ENCODE data around the gene FAM3A. TPM values are rescaled to one million over a fixed set of nuclear protein-coding genes. Genes with fewer than 3 reads are reported as not detected.

The FAM3A gene
- total and polyA plus RNA-seq, 2 experiments from 2014 or later, result 35.7 to 43.6 TPM

DNA sequence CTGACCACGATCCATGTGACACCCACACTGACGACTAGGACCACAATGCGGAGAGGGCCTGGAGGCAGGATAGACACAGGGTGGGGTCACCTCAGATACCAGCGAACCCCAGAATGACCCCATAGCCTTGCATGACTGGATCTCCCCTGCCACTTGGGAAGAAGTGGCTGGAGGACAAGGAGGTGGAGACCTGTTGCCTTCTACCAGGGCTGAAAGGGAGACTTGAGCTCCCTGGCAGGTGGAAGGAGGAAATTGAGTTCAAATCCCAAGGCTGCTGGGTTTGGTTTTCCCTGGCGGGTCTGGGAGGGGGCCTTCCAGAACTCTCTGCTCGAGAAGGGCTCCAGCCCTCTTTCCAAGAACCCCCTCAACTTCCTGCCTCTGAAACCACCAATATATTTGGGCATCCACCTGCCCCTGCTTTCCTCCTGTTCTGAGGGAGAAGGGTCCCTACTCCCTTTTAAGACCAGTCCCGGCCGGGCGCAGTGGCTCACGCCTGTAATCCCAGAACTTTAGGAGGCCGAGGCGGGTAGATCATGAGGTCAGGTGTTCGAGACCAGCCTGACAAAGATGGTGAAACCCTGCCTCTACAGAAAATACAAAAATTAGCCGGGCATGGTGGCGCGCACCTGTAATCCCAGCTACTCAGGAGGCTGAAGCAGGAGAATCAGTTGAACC is 3.0 kb downstream of the FAM3A start:
- no peaks in the 10 kb centered on the region; the same call in 1 of the 2 replicates for H3F3A ChIP-seq (ENCODE audit: insufficient read depth)
- no peak for DNase-seq
- no peaks in the 10 kb centered on the region for H3K36me3 ChIP-seq (ENCODE audit: low read depth)
- no peak overlapping the region for H3K4me2 ChIP-seq (ENCODE audit: unreplicated experiment)
- in situ Hi-C loops (cut with MboI), result no loop called here
- peaks cover 15% of the 10 kb centered on the region for H3K79me2 ChIP-seq (ENCODE audit: insufficient read depth)
- no peaks in the 10 kb centered on the region for H3K27me3 ChIP-seq (replicated peaks; ENCODE audit: insufficient read depth)
- H3K9me3 ChIP-seq (ENCODE audit: low read depth), result no peaks in the 10 kb centered on the region
- WGBS, 2 experiments (ENCODE audit: low coverage in 1 of 2, low lambda C conversion rate in 2 of 2, missing lambda C conversion rate in 2 of 2), result 99 to 100% methylated on average over 8 to 12 of the region's 16 CpGs
- no peak overlapping the region for H3K9ac ChIP-seq
- H2AFZ ChIP-seq, result no peak overlapping the region
- H3K27ac ChIP-seq, result no peak overlapping the region
- H3K4me3 ChIP-seq, result no peak overlapping the region
- no peak for TF ChIP-seq EZH2phosphoT487 (IDR thresholded peaks at IDR 0.05; ENCODE audit: insufficient read depth, low read depth)
- TF ChIP-seq EZH2 (IDR thresholded peaks at IDR 0.05; ENCODE audit: insufficient read depth, poor library complexity, severe bottlenecking), result no peak
- H4K20me1 ChIP-seq (ENCODE audit: insufficient read depth), result no peaks in the 10 kb centered on the region
- no peaks in the 10 kb centered on the region for H3K4me1 ChIP-seq (ENCODE audit: insufficient read depth)
- no peaks in the 10 kb centered on the region for H3K9me2 ChIP-seq (ENCODE audit: insufficient read depth)

- TF ChIP-seq EZH2 (IDR thresholded peaks at IDR 0.05; ENCODE audit: insufficient read depth, poor library complexity, severe bottlenecking) (no peak), EZH2phosphoT487 (IDR thresholded peaks at IDR 0.05; ENCODE audit: insufficient read depth, low read depth) (no peak)
- in situ Hi-C loops (cut with MboI), result no loop called here
- Histone ChIP-seq H3F3A (ENCODE audit: insufficient read depth) (no peaks in the 10 kb centered on the region; the same call in 1 of the 2 replicates), H3K36me3 (ENCODE audit: low read depth) (no peaks in the 10 kb centered on the region), H3K4me3 (no peak overlapping the region), H3K27me3 (replicated peaks; ENCODE audit: insufficient read depth) (no peaks in the 10 kb centered on the region), H2AFZ (no peak overlapping the region), H3K27ac (no peak overlapping the region), H4K20me1 (ENCODE audit: insufficient read depth) (no peaks in the 10 kb centered on the region), H3K9me3 (ENCODE audit: low read depth) (no peaks in the 10 kb centered on the region), H3K4me1 (ENCODE audit: insufficient read depth) (no peaks in the 10 kb centered on the region), H3K9ac (no peak overlapping the region), H3K79me2 (ENCODE audit: insufficient read depth) (peaks cover 15% of the 10 kb centered on the region), H3K9me2 (ENCODE audit: insufficient read depth) (no peaks in the 10 kb centered on the region), H3K4me2 (ENCODE audit: unreplicated experiment) (no peak overlapping the region)
- WGBS, 2 experiments (ENCODE audit: low coverage in 1 of 2, low lambda C conversion rate in 2 of 2, missing lambda C conversion rate in 2 of 2), result 81 to 87% methylated on average over 3 to 10 of the region's 12 CpGs
- DNase-seq, result no peak
Measured at GRCh38 chrX:154511761-154512160, 4.3 kb downstream of the FAM3A start.

GRCh38 chrX:154509455-154509854 is 6.6 kb downstream of the FAM3A start:
- H3K9me3 ChIP-seq (ENCODE audit: low read depth), result no peaks in the 10 kb centered on the region
- H3K79me2 ChIP-seq (ENCODE audit: insufficient read depth), result 0 out of 2 replicates have a peak, but pooled peaks cover under 1% of the 10 kb centered on the region
- H3K36me3 ChIP-seq (ENCODE audit: low read depth), result no peaks in the 10 kb centered on the region
- H3K27me3 ChIP-seq (replicated peaks; ENCODE audit: insufficient read depth), result no peaks in the 10 kb centered on the region
- TF ChIP-seq EZH2 (IDR thresholded peaks at IDR 0.05; ENCODE audit: insufficient read depth, poor library complexity, severe bottlenecking) (no peak), EZH2phosphoT487 (IDR thresholded peaks at IDR 0.05; ENCODE audit: insufficient read depth, low read depth) (no peak)
- no peak overlapping the region for H3K4me2 ChIP-seq (ENCODE audit: unreplicated experiment)
- H4K20me1 ChIP-seq (ENCODE audit: insufficient read depth), result no peaks in the 10 kb centered on the region
- H3K27ac ChIP-seq, result no peak overlapping the region
- in situ Hi-C loops (cut with MboI), result no loop called here
- no peak overlapping the region for H3K4me3 ChIP-seq
- no peak overlapping the region for H3K9ac ChIP-seq
- no peak overlapping the region for H2AFZ ChIP-seq
- peaks cover 11% of the 10 kb centered on the region for H3K4me1 ChIP-seq (ENCODE audit: insufficient read depth)
- WGBS, 2 experiments (ENCODE audit: low coverage in 1 of 2, low lambda C conversion rate in 2 of 2, missing lambda C conversion rate in 2 of 2), result 80% methylated on average over 5 of the region's 5 CpGs
- H3K9me2 ChIP-seq (ENCODE audit: insufficient read depth), result no peaks in the 10 kb centered on the region
- no peak for DNase-seq
- H3F3A ChIP-seq (ENCODE audit: insufficient read depth), result no peaks in the 10 kb centered on the region

- H3K4me3 ChIP-seq, result no peak overlapping the region
- no peak overlapping the region for H3K9ac ChIP-seq
- H4K20me1 ChIP-seq (ENCODE audit: insufficient read depth), result no peaks in the 10 kb centered on the region
- 97% methylated on average over 5 to 11 of the region's 13 CpGs for WGBS, 2 experiments (ENCODE audit: low coverage in 1 of 2, low lambda C conversion rate in 2 of 2, missing lambda C conversion rate in 2 of 2)
- peaks cover 11% of the 10 kb centered on the region for H3K4me1 ChIP-seq (ENCODE audit: insufficient read depth)
- no peak for DNase-seq
- in situ Hi-C loops (cut with MboI), result no loop called here
- no peaks in the 10 kb centered on the region for H3K79me2 ChIP-seq (ENCODE audit: insufficient read depth)
- no peak overlapping the region for H2AFZ ChIP-seq
- H3K9me3 ChIP-seq (ENCODE audit: low read depth), result no peaks in the 10 kb centered on the region
- TF ChIP-seq EZH2phosphoT487 (IDR thresholded peaks at IDR 0.05; ENCODE audit: insufficient read depth, low read depth) (no peak), EZH2 (IDR thresholded peaks at IDR 0.05; ENCODE audit: insufficient read depth, poor library complexity, severe bottlenecking) (no peak)
- no peaks in the 10 kb centered on the region for H3F3A ChIP-seq (ENCODE audit: insufficient read depth)
- H3K36me3 ChIP-seq (ENCODE audit: low read depth), result no peaks in the 10 kb centered on the region
- no peaks in the 10 kb centered on the region for H3K27me3 ChIP-seq (replicated peaks; ENCODE audit: insufficient read depth)
- no peak overlapping the region for H3K4me2 ChIP-seq (ENCODE audit: unreplicated experiment)
- no peaks in the 10 kb centered on the region for H3K9me2 ChIP-seq (ENCODE audit: insufficient read depth)
- no peak overlapping the region for H3K27ac ChIP-seq
Measured at GRCh38 chrX:154508384-154508745, 7.7 kb downstream of the FAM3A start.
